Measurements from ENCODE around the gene CCDC150.

CCDC150 gene

DNA sequence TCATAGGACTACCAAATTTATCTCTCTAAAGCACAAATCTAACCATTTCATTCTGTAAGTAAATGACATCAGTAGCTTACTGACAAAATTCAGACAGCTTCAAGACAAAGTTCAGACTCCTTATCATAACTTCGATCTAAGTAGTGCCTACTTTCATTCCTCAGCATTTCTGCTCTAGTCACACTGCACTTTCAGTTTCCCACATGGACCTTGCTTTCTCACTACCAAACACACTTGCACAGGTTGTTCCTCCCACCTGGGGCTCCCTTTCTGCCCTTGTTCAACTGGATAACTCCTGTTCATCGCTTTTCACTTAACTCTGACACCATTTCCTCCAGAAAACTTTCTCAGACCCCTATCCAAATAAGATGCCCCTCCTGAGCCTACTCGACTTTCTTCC is 22.1 kb upstream of the CCDC150 start:
- POLR2A ChIA-PET = no interaction called here
- TF ChIP-seq, protein P1, sequence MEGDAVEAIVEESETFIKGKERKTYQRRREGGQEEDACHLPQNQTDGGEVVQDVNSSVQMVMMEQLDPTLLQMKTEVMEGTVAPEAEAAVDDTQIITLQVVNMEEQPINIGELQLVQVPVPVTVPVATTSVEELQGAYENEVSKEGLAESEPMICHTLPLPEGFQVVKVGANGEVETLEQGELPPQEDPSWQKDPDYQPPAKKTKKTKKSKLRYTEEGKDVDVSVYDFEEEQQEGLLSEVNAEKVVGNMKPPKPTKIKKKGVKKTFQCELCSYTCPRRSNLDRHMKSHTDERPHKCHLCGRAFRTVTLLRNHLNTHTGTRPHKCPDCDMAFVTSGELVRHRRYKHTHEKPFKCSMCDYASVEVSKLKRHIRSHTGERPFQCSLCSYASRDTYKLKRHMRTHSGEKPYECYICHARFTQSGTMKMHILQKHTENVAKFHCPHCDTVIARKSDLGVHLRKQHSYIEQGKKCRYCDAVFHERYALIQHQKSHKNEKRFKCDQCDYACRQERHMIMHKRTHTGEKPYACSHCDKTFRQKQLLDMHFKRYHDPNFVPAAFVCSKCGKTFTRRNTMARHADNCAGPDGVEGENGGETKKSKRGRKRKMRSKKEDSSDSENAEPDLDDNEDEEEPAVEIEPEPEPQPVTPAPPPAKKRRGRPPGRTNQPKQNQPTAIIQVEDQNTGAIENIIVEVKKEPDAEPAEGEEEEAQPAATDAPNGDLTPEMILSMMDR (IDR thresholded peaks at IDR 0.05; ENCODE audit: control extremely low read depth, extremely low read depth, low read depth, missing control alignments) = no peak
- DNase-seq (ENCODE audit: extremely low spot score) = no peak
- CTCF ChIA-PET = interaction anchor here (0.7 to 1.1 kb wide), 3 partner anchors 8 to 17 kb away, joined by 4 read pairs; no protein-coding TSS in a partner anchor

DNA sequence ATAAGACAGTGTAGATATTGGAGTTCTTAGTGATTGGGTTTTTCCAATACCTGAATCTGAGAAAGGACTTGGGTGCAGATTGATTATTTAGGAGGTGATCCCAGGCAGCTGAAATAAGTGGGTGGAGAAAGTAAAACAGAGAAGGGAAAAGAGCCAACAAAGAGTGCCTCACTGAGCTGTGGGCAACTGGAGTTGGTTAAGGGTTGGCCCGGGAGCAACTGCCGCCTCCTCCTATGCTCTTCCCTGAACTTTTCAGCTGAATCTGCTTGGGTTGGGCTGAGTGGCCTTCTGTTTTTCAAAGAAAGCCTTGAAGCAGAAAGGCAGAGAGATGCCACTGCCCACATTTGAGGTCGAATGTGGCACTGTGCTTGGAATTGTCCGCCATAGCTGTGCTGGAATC is 20.9 kb upstream of the CCDC150 start:
- ChIA-PET CTCF (interaction anchor here (0.9 to 1.8 kb wide), 4 partner anchors 15 to 50 kb away, joined by 3 to 7 read pairs (median 3); no protein-coding TSS in a partner anchor), POLR2A (no interaction called here)
- DNase-seq (ENCODE audit: extremely low spot score) = no peak
- TF ChIP-seq, protein P1 (IDR thresholded peaks at IDR 0.05; ENCODE audit: control extremely low read depth, extremely low read depth, low read depth, missing control alignments) = no peak

DNA sequence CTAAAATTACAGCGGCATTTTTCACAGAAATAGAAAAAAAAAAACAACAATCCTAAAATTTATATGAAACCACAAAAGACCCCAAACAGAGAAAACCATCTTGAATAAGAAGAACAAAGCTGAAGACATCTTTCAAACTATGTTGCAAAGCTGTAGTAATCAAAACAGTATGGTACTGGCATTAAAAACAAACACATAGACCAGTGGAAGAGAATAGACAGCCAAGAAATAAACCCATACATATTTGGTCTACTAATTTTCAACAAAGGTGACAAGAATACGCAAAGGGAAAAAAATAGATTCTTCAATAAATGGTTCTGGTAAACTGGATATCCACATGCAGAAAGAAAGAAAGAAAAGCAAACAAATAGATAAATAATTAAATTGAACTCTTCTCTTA is 9.0 kb upstream of the CCDC150 start:
- POLR2A ChIA-PET = no interaction called here
- no peak for DNase-seq (ENCODE audit: extremely low spot score)
- CTCF ChIA-PET = no interaction called here
- TF ChIP-seq, protein P1 (IDR thresholded peaks at IDR 0.05; ENCODE audit: control extremely low read depth, extremely low read depth, low read depth, missing control alignments) = no peak

DNA sequence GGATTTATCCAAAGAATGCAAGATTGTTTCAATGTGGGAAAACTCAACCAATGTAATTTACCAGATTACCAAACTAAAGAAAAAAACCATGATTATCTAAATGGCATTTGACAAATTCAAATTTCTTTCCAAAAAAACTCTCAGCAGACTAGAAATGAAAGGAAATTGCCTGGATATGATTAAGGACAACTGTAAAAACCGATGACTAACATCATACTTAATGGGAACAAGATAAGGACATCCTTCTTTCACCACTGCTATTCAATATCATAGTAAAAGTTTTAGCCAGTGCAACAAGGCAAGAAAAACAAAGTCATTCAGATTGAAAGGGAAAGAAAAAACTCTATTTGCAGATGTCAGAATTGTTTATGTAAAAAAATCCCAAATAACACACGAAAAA is 4.4 kb upstream of the CCDC150 start:
- CTCF ChIA-PET = interaction anchor here (2.0 kb wide), 1 partner anchor 12 kb away, joined by 8 read pairs; no protein-coding TSS in a partner anchor
- POLR2A ChIA-PET = no interaction called here
- DNase-seq (ENCODE audit: extremely low spot score) = no peak
- TF ChIP-seq, protein P1 (IDR thresholded peaks at IDR 0.05; ENCODE audit: control extremely low read depth, extremely low read depth, low read depth, missing control alignments) = no peak

DNA sequence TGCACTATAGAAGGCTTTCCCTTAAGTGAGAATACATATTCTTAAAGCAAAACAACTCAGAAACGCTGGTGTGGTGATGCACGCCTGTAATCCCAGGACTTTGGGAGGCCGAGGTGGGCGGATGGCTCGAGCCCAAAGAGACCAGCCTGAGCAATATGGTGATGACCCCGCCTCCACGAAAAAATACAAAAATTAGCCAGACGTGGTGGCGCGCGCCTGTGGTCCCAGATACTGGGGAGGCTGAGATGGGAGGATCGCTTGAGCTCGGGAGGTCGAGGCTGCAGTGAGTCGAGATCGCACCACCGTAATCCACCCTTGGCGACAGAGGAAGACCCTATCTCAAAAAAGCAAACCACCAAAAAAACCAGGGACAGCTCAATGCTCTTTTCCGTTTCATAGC is 750 bp upstream of the CCDC150 start:
- ChIA-PET POLR2A (no interaction called here), CTCF (interaction anchor here (0.7 to 1.8 kb wide), 8 partner anchors 11 to 561 kb away, joined by 3 to 5 read pairs (median 4); no protein-coding TSS in a partner anchor)
- TF ChIP-seq, protein P1 (IDR thresholded peaks at IDR 0.05; ENCODE audit: control extremely low read depth, extremely low read depth, low read depth, missing control alignments) = no peak
- DNase-seq (ENCODE audit: extremely low spot score) = no peak

DNA sequence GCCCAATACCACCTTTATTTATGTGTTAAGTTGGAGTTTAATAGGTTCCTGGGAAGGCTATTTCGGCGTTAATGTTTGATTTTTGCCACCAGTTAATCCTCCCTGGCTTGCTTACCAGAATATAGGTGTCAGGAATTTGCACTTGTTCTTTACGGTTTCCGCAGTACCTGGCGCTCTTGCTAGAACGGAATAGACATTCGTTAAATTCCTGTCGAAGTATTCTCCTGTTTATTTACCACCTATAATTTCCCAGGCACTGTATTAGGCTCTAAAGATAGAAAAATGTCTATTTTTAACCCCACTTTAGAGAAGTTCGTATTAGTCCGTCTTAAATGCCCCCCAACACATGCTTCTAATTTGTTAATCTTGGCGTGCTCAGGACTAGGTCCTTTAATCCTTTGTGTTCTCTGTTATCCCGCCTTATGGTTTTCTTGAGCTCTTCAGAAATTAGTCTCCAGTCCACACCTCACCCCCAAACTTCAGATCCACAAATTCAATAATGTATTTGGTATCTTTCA is 575 bp downstream of the CCDC150 start:
- DNase-seq (ENCODE audit: extremely low spot score) = no peak
- TF ChIP-seq, protein P1 (IDR thresholded peaks at IDR 0.05; ENCODE audit: control extremely low read depth, extremely low read depth, low read depth, missing control alignments) = no peak
- ChIA-PET POLR2A (no interaction called here), CTCF (interaction anchor here (1.3 to 1.8 kb wide), 4 partner anchors 12 to 111 kb away, joined by 4 to 5 read pairs (median 4); no protein-coding TSS in a partner anchor)
